Osteocyte (in vitro differentiated cells): ENCODE measurements around the gene SOX30. TPM values are rescaled to one million over a fixed set of nuclear protein-coding genes. Genes with fewer than 3 reads are reported as not detected.

Experiments used
- DNase-seq: peaks from one replicate; pipeline ENCODE4 v3.0.0; 2021; ENCODE audit warnings: mixed read lengths; ENCODE audit not compliant: unreplicated experiment; ENCODE audit errors: extremely low spot score
- H3K27ac Mint-ChIP-seq: one replicate; pipeline ENCODE4 v1.8.0; 2021; ENCODE audit warnings: mild to moderate bottlenecking, mixed read lengths; ENCODE audit not compliant: unreplicated experiment
- H3K27me3 Mint-ChIP-seq: one replicate; pipeline ENCODE4 v1.8.0; 2021; ENCODE audit warnings: mixed read lengths; ENCODE audit not compliant: unreplicated experiment
- H3K36me3 Mint-ChIP-seq: one replicate; pipeline ENCODE4 v1.8.0; 2021; ENCODE audit warnings: mixed read lengths; ENCODE audit not compliant: unreplicated experiment
- H3K4me1 Mint-ChIP-seq: one replicate; pipeline ENCODE4 v1.8.0; 2021; ENCODE audit warnings: mixed read lengths; ENCODE audit not compliant: unreplicated experiment
- H3K4me3 Mint-ChIP-seq: one replicate; pipeline ENCODE4 v1.8.0; 2021; ENCODE audit warnings: mild to moderate bottlenecking, moderate library complexity, mixed read lengths; ENCODE audit not compliant: unreplicated experiment
- H3K9me3 Mint-ChIP-seq: one replicate; pipeline ENCODE4 v1.8.0; 2021; ENCODE audit warnings: mixed read lengths; ENCODE audit not compliant: unreplicated experiment
- CTCF ChIP-seq: fragments of 200-600 bp; sonication (generic); IDR thresholded peaks from 2 replicates; pipeline ENCODE4 v1.5.0; 2021; ENCODE audit warnings: antibody characterized with exemption, mild to moderate bottlenecking, moderate library complexity
- total RNA-seq: library from RNA; stranded (reverse); gene quantifications from 2 replicates; pipeline ENCODE4 v1.2.1, GENCODE V29; 2021

SOX30 gene
- total RNA-seq, 1 donor from 2014 or later: not detected

- TF ChIP-seq CTCF: no peak
- Mint-ChIP-seq H3K27me3 (no peaks in the 10 kb centered on the region), H3K4me1 (peaks cover 15% of the 10 kb centered on the region), H3K4me3 (no peak overlapping the region), H3K27ac (no peak overlapping the region), H3K36me3 (no peaks in the 10 kb centered on the region), H3K9me3 (no peaks in the 10 kb centered on the region)
- DNase-seq: no peak
Measured at GRCh38 chr5:157599565-157599964, 52.7 kb downstream of the SOX30 start.

GRCh38 chr5:157598350-157598936 lies 53.8 kb downstream of the SOX30 start:
- Mint-ChIP-seq H3K36me3 (no peaks in the 10 kb centered on the region), H3K4me1 (peaks cover 12% of the 10 kb centered on the region), H3K4me3 (no peak overlapping the region), H3K9me3 (no peaks in the 10 kb centered on the region), H3K27me3 (no peaks in the 10 kb centered on the region), H3K27ac (no peak overlapping the region)
- DNase-seq: no peak
- TF ChIP-seq CTCF: no peak

- Mint-ChIP-seq H3K9me3 (no peaks in the 10 kb centered on the region), H3K4me3 (no peak overlapping the region), H3K27ac (no peak overlapping the region), H3K36me3 (no peaks in the 10 kb centered on the region), H3K27me3 (no peaks in the 10 kb centered on the region), H3K4me1 (peaks cover 9% of the 10 kb centered on the region)
- DNase-seq: no peak
- no peak for TF ChIP-seq CTCF
Measured at GRCh38 chr5:157597277-157597676, 55.0 kb downstream of the SOX30 start.

GRCh38 chr5:157596487-157596886 lies 55.8 kb downstream of the SOX30 start:
- Mint-ChIP-seq H3K4me1 (peaks cover 16% of the 10 kb centered on the region), H3K36me3 (no peaks in the 10 kb centered on the region), H3K27ac (no peak overlapping the region), H3K4me3 (no peak overlapping the region), H3K27me3 (no peaks in the 10 kb centered on the region), H3K9me3 (no peaks in the 10 kb centered on the region)
- no peak for TF ChIP-seq CTCF
- no peak for DNase-seq

- Mint-ChIP-seq H3K4me3 (no peak overlapping the region), H3K9me3 (no peaks in the 10 kb centered on the region), H3K4me1 (peaks cover 24% of the 10 kb centered on the region), H3K36me3 (no peaks in the 10 kb centered on the region), H3K27ac (no peak overlapping the region), H3K27me3 (no peaks in the 10 kb centered on the region)
- DNase-seq: no peak
- no peak for TF ChIP-seq CTCF
Measured at GRCh38 chr5:157594675-157595459, 57.4 kb downstream of the SOX30 start.
